ENCODE measurements around the gene ETV6.

GRCh38 chr12:11677093-11677492, 27.6 kb downstream of the ETV6 start:
- TF ChIP-seq POLR2A (IDR thresholded peaks at IDR 0.05) (no peak), CTCF (IDR thresholded peaks at IDR 0.05) (no peak)

Measured in uterus (tissue), 2 donors.